Measurements from ENCODE around the gene U2SURP.

Gene U2SURP

GRCh38 chr3:143099210-143099609 is 97.8 kb downstream of the U2SURP start:
- H4K20me1 ChIP-seq (ENCODE audit: insufficient read depth, low read length), result no peaks in the 10 kb centered on the region
- H3K79me2 ChIP-seq (ENCODE audit: low read length), result no peaks in the 10 kb centered on the region
- H3K4me1 ChIP-seq (ENCODE audit: low read length), result no peaks in the 10 kb centered on the region
- H2AFZ ChIP-seq (ENCODE audit: low read length), result no peak overlapping the region
- no peak overlapping the region for H3K4me2 ChIP-seq (ENCODE audit: low read depth, low read length)
- DNase-seq, result no peak
- H3K9me2 ChIP-seq (replicated peaks; ENCODE audit: insufficient read depth, low read length), result no peaks in the 10 kb centered on the region
- no peaks in the 10 kb centered on the region for H3F3A ChIP-seq (ENCODE audit: insufficient read depth, low read length)
- no peak overlapping the region for H3K27ac ChIP-seq (ENCODE audit: low read length)
- H3K4me3 ChIP-seq (ENCODE audit: low read length), result no peak overlapping the region
- no peak overlapping the region for H3K9ac ChIP-seq (ENCODE audit: low read length)
- no peaks in the 10 kb centered on the region for H3K36me3 ChIP-seq (replicated peaks; ENCODE audit: insufficient read depth, low read length)
- no peak for TF ChIP-seq CTCF (IDR thresholded peaks at IDR 0.05; ENCODE audit: low read length)
- no peak for TF ChIP-seq EZH2 (optimal IDR thresholded peaks at IDR 0.05; ENCODE audit: low read depth, low read length)
- TF ChIP-seq EZH2phosphoT487 (IDR thresholded peaks at IDR 0.05; ENCODE audit: low read length), result no peak
- H3K9me3 ChIP-seq (replicated peaks; ENCODE audit: insufficient read depth, low read length), result no peaks in the 10 kb centered on the region
- no peaks in the 10 kb centered on the region for H3K27me3 ChIP-seq (replicated peaks; ENCODE audit: insufficient read depth, low read length)

- Histone ChIP-seq H3F3A (ENCODE audit: insufficient read depth, low read length) (no peaks in the 10 kb centered on the region), H3K79me2 (ENCODE audit: low read length) (no peaks in the 10 kb centered on the region), H3K9ac (ENCODE audit: low read length) (no peak overlapping the region), H4K20me1 (ENCODE audit: insufficient read depth, low read length) (no peaks in the 10 kb centered on the region), H3K27ac (ENCODE audit: low read length) (no peak overlapping the region), H3K4me3 (ENCODE audit: low read length) (no peak overlapping the region), H3K4me2 (ENCODE audit: low read depth, low read length) (no peak overlapping the region), H3K27me3 (replicated peaks; ENCODE audit: insufficient read depth, low read length) (no peaks in the 10 kb centered on the region), H2AFZ (ENCODE audit: low read length) (no peak overlapping the region), H3K9me3 (replicated peaks; ENCODE audit: insufficient read depth, low read length) (no peaks in the 10 kb centered on the region), H3K9me2 (replicated peaks; ENCODE audit: insufficient read depth, low read length) (no peaks in the 10 kb centered on the region), H3K36me3 (replicated peaks; ENCODE audit: insufficient read depth, low read length) (no peaks in the 10 kb centered on the region), H3K4me1 (ENCODE audit: low read length) (no peaks in the 10 kb centered on the region)
- DNase-seq, result no peak
- TF ChIP-seq CTCF (IDR thresholded peaks at IDR 0.05; ENCODE audit: low read length) (no peak), EZH2 (optimal IDR thresholded peaks at IDR 0.05; ENCODE audit: low read depth, low read length) (no peak), EZH2phosphoT487 (IDR thresholded peaks at IDR 0.05; ENCODE audit: low read length) (no peak)
These were observed 98.3 kb downstream of the U2SURP start for GRCh38 chr3:143099690-143100089.

- H3K9ac ChIP-seq (ENCODE audit: low read length), result no peak overlapping the region
- H3F3A ChIP-seq (ENCODE audit: insufficient read depth, low read length), result no peaks in the 10 kb centered on the region
- H3K27me3 ChIP-seq (replicated peaks; ENCODE audit: insufficient read depth, low read length), result no peaks in the 10 kb centered on the region
- TF ChIP-seq EZH2 (optimal IDR thresholded peaks at IDR 0.05; ENCODE audit: low read depth, low read length) (no peak), EZH2phosphoT487 (IDR thresholded peaks at IDR 0.05; ENCODE audit: low read length) (no peak), CTCF (IDR thresholded peaks at IDR 0.05; ENCODE audit: low read length) (no peak)
- H3K4me2 ChIP-seq (ENCODE audit: low read depth, low read length), result no peak overlapping the region
- H3K79me2 ChIP-seq (ENCODE audit: low read length), result no peaks in the 10 kb centered on the region
- no peak for DNase-seq
- H3K27ac ChIP-seq (ENCODE audit: low read length), result no peak overlapping the region
- H3K4me3 ChIP-seq (ENCODE audit: low read length), result no peak overlapping the region
- H2AFZ ChIP-seq (ENCODE audit: low read length), result no peak overlapping the region
- H3K9me3 ChIP-seq (replicated peaks; ENCODE audit: insufficient read depth, low read length), result no peaks in the 10 kb centered on the region
- no peaks in the 10 kb centered on the region for H3K9me2 ChIP-seq (replicated peaks; ENCODE audit: insufficient read depth, low read length)
- no peaks in the 10 kb centered on the region for H3K4me1 ChIP-seq (ENCODE audit: low read length)
- no peaks in the 10 kb centered on the region for H3K36me3 ChIP-seq (replicated peaks; ENCODE audit: insufficient read depth, low read length)
- H4K20me1 ChIP-seq (ENCODE audit: insufficient read depth, low read length), result no peaks in the 10 kb centered on the region
These were observed 99.1 kb downstream of the U2SURP start for GRCh38 chr3:143100451-143100850.

Data from MM.1S (cell line).